Natural killer cell (primary cell): ENCODE measurements around the gene CDH12. TPM values are rescaled to one million over a fixed set of nuclear protein-coding genes. Genes with fewer than 3 reads are reported as not detected.
"Not testable (repeated sequence)": the region's sequence is repeated elsewhere in the genome, so short reads cannot be mapped to it uniquely, and the experiment has no call there.

ENCODE experiments used
- ATAC-seq, 3 donors: fragments of 150-1000 bp in 2 of 3; fragments of 200-7000 bp in 1 of 3; cut with Tn5 transposase; 1 replicate in 1 of 3; 2 replicates in 2 of 3; pipeline ENCODE4 v1.10.0; 2021; ENCODE audit warnings: mild to moderate bottlenecking in 2 of 3, moderate library complexity in 2 of 3
- DNase-seq, 2 donors: peaks; one replicate each; pipeline versions ENCODE4 v3.0.0 to v3.0.0-alpha.2; 2013 to 2021; ENCODE audit warnings: mixed read lengths in 1 of 2
- H3K27ac ChIP-seq: one replicate; pipeline ENCODE4 v1.5.1; 2013; ENCODE audit warnings: mild to moderate bottlenecking, low read length
- H3K27me3 ChIP-seq: one replicate; pipeline ENCODE4 v1.6.1; 2013; ENCODE audit warnings: low read length; ENCODE audit not compliant: control insufficient read depth, insufficient read depth
- H3K36me3 ChIP-seq: one replicate; pipeline ENCODE4 v1.6.1; 2013; ENCODE audit warnings: low read length; ENCODE audit not compliant: control insufficient read depth, insufficient read depth
- H3K4me1 ChIP-seq: one replicate; pipeline ENCODE4 v1.6.1; 2013; ENCODE audit warnings: low read length; ENCODE audit not compliant: control insufficient read depth, insufficient read depth
- H3K4me3 ChIP-seq: one replicate; pipeline ENCODE4 v1.5.1; 2013; ENCODE audit warnings: low read length
- H3K9me3 ChIP-seq: one replicate; pipeline ENCODE4 v1.6.1; 2013; ENCODE audit warnings: low read length; ENCODE audit not compliant: control insufficient read depth, insufficient read depth
- H3K27ac Mint-ChIP-seq, 2 donors: one replicate each; pipeline ENCODE4 v1.8.0; 2022; ENCODE audit warnings: mild to moderate bottlenecking in 2 of 2, mixed read lengths in 2 of 2, moderate library complexity in 1 of 2
- H3K27me3 Mint-ChIP-seq, 2 donors: one replicate each; pipeline ENCODE4 v1.8.0; 2022; ENCODE audit warnings: low read depth in 2 of 2, mixed read lengths in 2 of 2
- H3K36me3 Mint-ChIP-seq: one replicate; pipeline ENCODE4 v1.8.0; 2022; ENCODE audit warnings: mixed read lengths
- H3K4me1 Mint-ChIP-seq, 2 donors: one replicate each; pipeline ENCODE4 v1.8.0; 2022; ENCODE audit warnings: mixed read lengths in 2 of 2
- H3K4me3 Mint-ChIP-seq: one replicate; pipeline ENCODE4 v1.8.0; 2022; ENCODE audit warnings: mild to moderate bottlenecking, moderate library complexity, mixed read lengths
- H3K9me3 Mint-ChIP-seq, 2 donors: one replicate each; pipeline ENCODE4 v1.8.0; 2022; ENCODE audit warnings: mixed read lengths in 2 of 2
- WGBS: methylation state at CpG from one replicate; pipeline ENCODE4 v1.1.7; 2013; ENCODE audit warnings: missing lambda C conversion rate; ENCODE audit not compliant: insufficient coverage; 5-methylcytosine and 5-hydroxymethylcytosine counted together
- intact Hi-C: fragments of 100-400 bp; cut with micrococcal nuclease; formaldehyde crosslinking; loops from one replicate; pipeline ENCODE4 v1.14.2; 2022
- total RNA-seq, 4 donors: library from RNA; stranded (reverse); fragments of 120-200 nt in 1 of 4; gene quantifications; one replicate each; pipeline versions ENCODE4 v1.2.3 to v1.2.4, GENCODE V29; 2013 to 2022
- TF ChIP-seq, protein P1 (sequence below): fragments of 200-600 bp; IDR thresholded peaks from one replicate; pipeline ENCODE4 v1.8.0; 2022; ENCODE audit warnings: antibody characterized with exemption

CDH12 gene
- total RNA-seq, 3 donors from 2014 or later (not counting 1 experiment from before 2014, with no cell fraction given): not detected

DNA sequence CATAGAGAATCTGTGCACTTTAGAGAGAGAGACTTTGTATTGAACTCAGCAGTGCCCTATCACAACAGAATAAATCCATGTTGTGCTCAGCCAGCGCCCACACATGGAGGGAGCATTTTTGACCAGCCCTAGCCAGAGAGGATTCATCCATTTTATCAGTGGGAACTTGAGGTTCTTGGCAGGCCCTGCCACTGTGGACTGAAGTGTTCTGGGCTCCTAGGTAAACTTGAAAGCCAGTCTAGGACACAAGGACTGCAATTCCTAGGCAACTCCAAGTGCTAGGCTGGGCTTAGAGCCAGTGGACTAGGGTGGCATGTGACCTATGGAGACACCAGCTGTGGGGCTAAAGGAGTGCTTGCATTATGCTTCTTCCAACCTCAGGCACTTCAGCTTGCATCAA is 523.5 kb downstream of the CDH12 start:
- peaks cover 8% of the 10 kb centered on the region for H3K9me3 ChIP-seq
- Mint-ChIP-seq H3K9me3 (peaks cover 16 to 21% of the 10 kb centered on the region in 2 donors), H3K27ac (no peak overlapping the region), H3K4me1 (no peaks in the 10 kb centered on the region), H3K27me3 (no peaks in the 10 kb centered on the region), H3K4me3 (no peak overlapping the region), H3K36me3 (peaks cover 32% of the 10 kb centered on the region)
- ATAC-seq (no peak), DNase-seq (no peak)
- H3K27ac ChIP-seq: no peak overlapping the region
- WGBS: 64% methylated on average over 1 of the region's 1 CpG
- TF ChIP-seq, protein P1, sequence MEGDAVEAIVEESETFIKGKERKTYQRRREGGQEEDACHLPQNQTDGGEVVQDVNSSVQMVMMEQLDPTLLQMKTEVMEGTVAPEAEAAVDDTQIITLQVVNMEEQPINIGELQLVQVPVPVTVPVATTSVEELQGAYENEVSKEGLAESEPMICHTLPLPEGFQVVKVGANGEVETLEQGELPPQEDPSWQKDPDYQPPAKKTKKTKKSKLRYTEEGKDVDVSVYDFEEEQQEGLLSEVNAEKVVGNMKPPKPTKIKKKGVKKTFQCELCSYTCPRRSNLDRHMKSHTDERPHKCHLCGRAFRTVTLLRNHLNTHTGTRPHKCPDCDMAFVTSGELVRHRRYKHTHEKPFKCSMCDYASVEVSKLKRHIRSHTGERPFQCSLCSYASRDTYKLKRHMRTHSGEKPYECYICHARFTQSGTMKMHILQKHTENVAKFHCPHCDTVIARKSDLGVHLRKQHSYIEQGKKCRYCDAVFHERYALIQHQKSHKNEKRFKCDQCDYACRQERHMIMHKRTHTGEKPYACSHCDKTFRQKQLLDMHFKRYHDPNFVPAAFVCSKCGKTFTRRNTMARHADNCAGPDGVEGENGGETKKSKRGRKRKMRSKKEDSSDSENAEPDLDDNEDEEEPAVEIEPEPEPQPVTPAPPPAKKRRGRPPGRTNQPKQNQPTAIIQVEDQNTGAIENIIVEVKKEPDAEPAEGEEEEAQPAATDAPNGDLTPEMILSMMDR: no peak
- H3K27me3 ChIP-seq: no peaks in the 10 kb centered on the region
- intact Hi-C loops: no loop called here
- H3K4me3 ChIP-seq: no peak overlapping the region
- no peaks in the 10 kb centered on the region for H3K36me3 ChIP-seq
- no peaks in the 10 kb centered on the region for H3K4me1 ChIP-seq

GRCh38 chr5:22319798-22320197 is 533.3 kb downstream of the CDH12 start:
- no peaks in the 10 kb centered on the region for H3K27me3 Mint-ChIP-seq
- intact Hi-C loops: no loop called here
- H3K4me3 Mint-ChIP-seq: no peak overlapping the region
- no peaks in the 10 kb centered on the region for H3K4me1 Mint-ChIP-seq
- H3K27me3 ChIP-seq: no peaks in the 10 kb centered on the region
- TF ChIP-seq, protein P1: no peak
- peaks cover 7% of the 10 kb centered on the region for H3K36me3 Mint-ChIP-seq
- no peak overlapping the region for H3K4me3 ChIP-seq
- no peaks in the 10 kb centered on the region for H3K4me1 ChIP-seq
- H3K27ac Mint-ChIP-seq: no peak overlapping the region
- no peak overlapping the region for H3K27ac ChIP-seq
- WGBS: 0% methylated on average over 1 of the region's 1 CpG
- no peak for DNase-seq
- ATAC-seq: no peak
- no peaks in the 10 kb centered on the region for H3K36me3 ChIP-seq
- H3K9me3 ChIP-seq: no peaks in the 10 kb centered on the region
- peaks cover 9 to 18% of the 10 kb centered on the region in 2 donors for H3K9me3 Mint-ChIP-seq

- peaks cover 13 to 27% of the 10 kb centered on the region in 2 donors for H3K9me3 Mint-ChIP-seq
- no peak overlapping the region for H3K4me3 ChIP-seq
- DNase-seq (no peak), ATAC-seq (no peak)
- H3K27ac Mint-ChIP-seq: no peak overlapping the region
- H3K4me1 Mint-ChIP-seq: no peaks in the 10 kb centered on the region
- no peak overlapping the region for H3K4me3 Mint-ChIP-seq
- TF ChIP-seq, protein P1: no peak
- no peaks in the 10 kb centered on the region for H3K27me3 Mint-ChIP-seq
- peaks cover 3% of the 10 kb centered on the region for H3K9me3 ChIP-seq
- intact Hi-C loops: no loop called here
- H3K27ac ChIP-seq: no peak overlapping the region
- H3K27me3 ChIP-seq: no peaks in the 10 kb centered on the region
- peaks cover 7% of the 10 kb centered on the region for H3K36me3 Mint-ChIP-seq
- no peaks in the 10 kb centered on the region for H3K4me1 ChIP-seq
- H3K36me3 ChIP-seq: no peaks in the 10 kb centered on the region
Observed at GRCh38 chr5:22316294-22316693, 536.9 kb downstream of the CDH12 start.

DNA sequence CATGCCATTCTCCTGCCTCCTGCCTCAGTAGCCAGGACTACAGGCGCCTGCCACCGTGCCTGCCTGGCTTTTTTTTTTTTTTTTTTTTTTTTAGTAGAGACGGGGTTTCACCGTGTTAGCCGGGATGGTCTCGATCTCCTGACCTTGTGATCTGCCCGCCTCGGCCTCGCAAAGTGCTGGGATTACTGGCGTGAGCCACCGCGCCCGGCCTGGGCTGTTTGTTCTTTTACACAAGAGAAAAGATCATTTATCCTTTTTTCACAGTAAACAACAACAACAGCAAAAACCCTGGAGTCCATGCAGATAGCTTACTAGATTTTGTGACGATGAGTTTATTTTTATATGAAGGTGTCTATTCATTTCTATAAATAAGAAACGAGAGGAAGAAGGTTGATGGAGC is 538.1 kb downstream of the CDH12 start:
- ATAC-seq, H3K36me3 ChIP-seq, H3K4me3 ChIP-seq, H3K4me1 ChIP-seq, H3K27ac ChIP-seq, intact Hi-C loops, H3K36me3 Mint-ChIP-seq, H3K27me3 ChIP-seq, DNase-seq, H3K27ac Mint-ChIP-seq, H3K27me3 Mint-ChIP-seq, H3K4me3 Mint-ChIP-seq, H3K9me3 ChIP-seq, H3K4me1 Mint-ChIP-seq: not testable (repeated sequence)
- H3K9me3 Mint-ChIP-seq: peaks cover 10 to 25% of the 10 kb centered on the region in 2 donors
- 90% methylated on average over 14 of the region's 15 CpGs for WGBS
